Measurements from ENCODE around the gene TEX14. TPM values are rescaled to one million over a fixed set of nuclear protein-coding genes. Genes with fewer than 3 reads are reported as not detected.
"Not testable (repeated sequence)": the region's sequence is repeated elsewhere in the genome, so short reads cannot be mapped to it uniquely, and the experiment has no call there.

TEX14 gene
- total and polyA plus RNA-seq, 8 donors, result 0.47 to 2.1 (median 1.3) TPM

DNA sequence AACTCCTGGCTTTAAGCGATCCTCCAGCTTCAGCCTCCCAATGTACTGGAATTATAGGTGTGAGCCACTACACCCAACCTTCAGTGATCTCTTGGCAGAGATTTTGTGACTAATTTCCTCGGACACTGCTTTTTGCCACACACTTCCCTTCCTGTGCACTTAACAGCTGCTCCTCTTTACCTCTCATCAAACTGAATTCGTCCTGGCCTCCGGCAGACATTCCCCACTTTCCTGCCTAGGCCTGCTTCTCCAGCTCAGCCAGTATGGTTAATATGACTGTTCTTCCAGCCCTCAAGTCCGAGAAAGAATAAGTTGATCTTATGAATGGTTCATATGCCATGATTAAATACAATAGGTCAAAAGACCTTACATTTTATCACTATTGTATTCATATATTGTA lies 108.4 kb downstream of the TEX14 start:
- H3K4me3 ChIP-seq, result no peak overlapping the region
- TF ChIP-seq, protein P1, sequence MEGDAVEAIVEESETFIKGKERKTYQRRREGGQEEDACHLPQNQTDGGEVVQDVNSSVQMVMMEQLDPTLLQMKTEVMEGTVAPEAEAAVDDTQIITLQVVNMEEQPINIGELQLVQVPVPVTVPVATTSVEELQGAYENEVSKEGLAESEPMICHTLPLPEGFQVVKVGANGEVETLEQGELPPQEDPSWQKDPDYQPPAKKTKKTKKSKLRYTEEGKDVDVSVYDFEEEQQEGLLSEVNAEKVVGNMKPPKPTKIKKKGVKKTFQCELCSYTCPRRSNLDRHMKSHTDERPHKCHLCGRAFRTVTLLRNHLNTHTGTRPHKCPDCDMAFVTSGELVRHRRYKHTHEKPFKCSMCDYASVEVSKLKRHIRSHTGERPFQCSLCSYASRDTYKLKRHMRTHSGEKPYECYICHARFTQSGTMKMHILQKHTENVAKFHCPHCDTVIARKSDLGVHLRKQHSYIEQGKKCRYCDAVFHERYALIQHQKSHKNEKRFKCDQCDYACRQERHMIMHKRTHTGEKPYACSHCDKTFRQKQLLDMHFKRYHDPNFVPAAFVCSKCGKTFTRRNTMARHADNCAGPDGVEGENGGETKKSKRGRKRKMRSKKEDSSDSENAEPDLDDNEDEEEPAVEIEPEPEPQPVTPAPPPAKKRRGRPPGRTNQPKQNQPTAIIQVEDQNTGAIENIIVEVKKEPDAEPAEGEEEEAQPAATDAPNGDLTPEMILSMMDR (IDR thresholded peaks at IDR 0.05), result no peak
- no peak for DNase-seq
- no peaks in the 10 kb centered on the region for H3K9me3 ChIP-seq
- no peaks in the 10 kb centered on the region for H3K36me3 ChIP-seq
- no peaks in the 10 kb centered on the region for H3K4me1 ChIP-seq
- H3K27ac ChIP-seq, result no peak overlapping the region
- ATAC-seq, result no peak
- H3K27me3 ChIP-seq, result no peaks in the 10 kb centered on the region
- intact Hi-C loops (cut with DNase I), result loop anchor here in 1 of 2 donors (10.0 kb wide), 1 partner anchor 421 kb away; no protein-coding TSS in a partner anchor

DNA sequence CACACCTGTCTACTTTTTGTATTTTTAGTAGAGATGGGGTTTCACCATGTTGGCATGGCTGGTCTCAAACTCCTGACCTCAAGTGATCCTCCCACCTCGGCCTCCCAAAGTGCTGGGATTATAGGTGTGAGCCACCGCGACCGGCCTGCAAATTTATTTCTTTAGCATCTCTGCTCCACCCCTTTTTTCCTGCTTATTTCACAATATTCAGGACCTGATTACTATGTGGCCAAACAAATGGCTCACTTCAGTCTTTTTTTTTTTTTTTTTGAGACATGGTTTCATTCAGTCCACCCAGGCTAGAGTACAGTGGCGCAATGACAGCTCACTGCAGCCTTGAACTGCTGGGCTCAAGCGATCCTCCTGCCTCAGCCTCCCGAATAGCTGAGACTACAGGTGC lies 109.1 kb downstream of the TEX14 start:
- H3K9me3 ChIP-seq, H3K4me3 ChIP-seq, H3K27me3 ChIP-seq, H3K27ac ChIP-seq, H3K4me1 ChIP-seq, H3K36me3 ChIP-seq, DNase-seq, ATAC-seq: not testable (repeated sequence)
- intact Hi-C loops (cut with DNase I), result loop anchor here in 1 of 2 donors (10.0 kb wide), 1 partner anchor 422 kb away; no protein-coding TSS in a partner anchor

DNA sequence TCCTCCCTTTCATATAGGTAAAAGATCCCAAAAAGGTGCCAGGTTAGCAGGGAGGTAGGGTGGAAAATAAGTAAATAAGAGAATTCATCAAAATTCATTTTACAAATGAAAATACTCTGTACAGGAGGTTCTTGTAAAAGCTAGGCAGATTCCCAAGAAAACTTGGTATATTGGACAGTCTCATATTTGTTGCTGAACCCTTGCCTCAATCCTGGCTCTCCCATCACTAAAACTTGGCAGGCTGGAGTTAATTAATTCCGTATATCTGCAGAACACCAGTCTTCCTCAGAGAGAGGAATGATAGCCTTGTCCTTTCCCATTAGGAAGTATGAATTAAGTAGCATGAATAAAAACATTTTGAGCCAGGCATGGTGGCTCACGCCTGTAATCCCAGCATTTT lies 111.2 kb downstream of the TEX14 start:
- no peak overlapping the region for H3K4me3 ChIP-seq
- H3K27me3 ChIP-seq, result no peaks in the 10 kb centered on the region
- H3K4me1 ChIP-seq, result no peaks in the 10 kb centered on the region
- intact Hi-C loops (cut with DNase I), result loop anchor here in 1 of 2 donors (10.0 kb wide), 1 partner anchor 424 kb away; no protein-coding TSS in a partner anchor
- no peak overlapping the region for H3K27ac ChIP-seq
- ATAC-seq (no peak), DNase-seq (no peak)
- H3K9me3 ChIP-seq, result no peaks in the 10 kb centered on the region
- TF ChIP-seq, protein P1 (IDR thresholded peaks at IDR 0.05), result no peak
- H3K36me3 ChIP-seq, result no peaks in the 10 kb centered on the region

DNA sequence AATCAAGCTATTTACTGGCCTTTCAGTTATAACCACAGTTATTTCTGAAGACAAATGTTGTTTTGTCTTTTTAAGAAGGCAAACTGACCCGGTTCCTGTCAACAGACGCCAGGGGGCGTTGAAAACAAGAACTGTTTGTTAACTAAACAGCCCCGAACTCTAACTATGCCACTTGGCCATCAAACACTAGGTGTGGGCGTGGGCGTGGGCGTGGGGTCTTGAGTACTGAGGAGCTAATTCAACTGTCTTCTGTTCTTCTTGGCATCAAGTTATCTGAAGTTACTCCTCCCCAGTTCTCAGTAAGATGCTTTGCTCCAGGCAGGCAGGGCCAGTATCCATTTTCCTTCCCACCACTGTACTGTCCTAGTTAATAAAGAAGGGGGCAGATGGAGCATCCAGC lies 114.1 kb downstream of the TEX14 start:
- ATAC-seq (no peak), DNase-seq (peak in 2 of 4 donors; percentile 36 to 43)
- Histone ChIP-seq H3K9me3 (no peaks in the 10 kb centered on the region), H3K27ac (no peak overlapping the region), H3K4me1 (no peaks in the 10 kb centered on the region), H3K27me3 (no peaks in the 10 kb centered on the region), H3K36me3 (no peaks in the 10 kb centered on the region), H3K4me3 (no peak overlapping the region)
- intact Hi-C loops (cut with DNase I), result no loop called here
- TF ChIP-seq, protein P1 (IDR thresholded peaks at IDR 0.05), result peak; percentile 39 to 66

DNA sequence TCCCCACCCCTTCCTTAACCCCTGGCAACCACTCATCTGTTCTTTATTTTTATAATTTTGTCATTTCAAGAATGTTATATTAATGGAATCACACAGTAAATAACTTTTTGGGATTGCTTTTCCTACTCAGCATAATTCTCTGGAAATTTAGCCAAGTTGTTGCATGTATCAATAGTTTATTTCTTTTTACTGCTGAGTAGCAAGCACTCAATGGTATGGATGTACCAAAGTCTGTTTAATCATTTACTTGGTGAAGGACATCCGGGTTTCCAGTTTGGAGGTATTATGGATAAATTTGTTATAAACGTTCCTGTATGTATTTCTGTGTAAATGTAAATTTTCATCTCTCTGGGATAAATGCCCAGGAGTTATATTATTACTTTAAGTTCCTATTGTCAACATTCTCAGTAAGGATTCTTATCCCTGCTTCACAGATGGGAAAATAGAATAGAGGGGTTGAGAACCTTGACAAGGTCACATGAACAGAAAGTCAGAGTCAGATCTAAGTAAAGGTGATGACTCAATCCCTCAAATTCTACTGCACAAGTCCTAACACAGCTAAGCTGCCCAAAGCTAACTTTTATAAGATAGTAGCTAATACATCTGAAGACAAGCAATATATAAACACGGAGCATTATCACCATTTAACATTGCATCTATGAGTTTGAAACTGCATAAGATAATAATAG lies 115.0 kb downstream of the TEX14 start:
- ATAC-seq (no peak), DNase-seq (no peak)
- Histone ChIP-seq H3K4me1 (no peaks in the 10 kb centered on the region), H3K27ac (no peak overlapping the region), H3K27me3 (no peaks in the 10 kb centered on the region), H3K36me3 (no peaks in the 10 kb centered on the region), H3K9me3 (no peaks in the 10 kb centered on the region), H3K4me3 (no peak overlapping the region)
- TF ChIP-seq, protein P1 (IDR thresholded peaks at IDR 0.05), result no peak
- intact Hi-C loops (cut with DNase I), result no loop called here

DNA sequence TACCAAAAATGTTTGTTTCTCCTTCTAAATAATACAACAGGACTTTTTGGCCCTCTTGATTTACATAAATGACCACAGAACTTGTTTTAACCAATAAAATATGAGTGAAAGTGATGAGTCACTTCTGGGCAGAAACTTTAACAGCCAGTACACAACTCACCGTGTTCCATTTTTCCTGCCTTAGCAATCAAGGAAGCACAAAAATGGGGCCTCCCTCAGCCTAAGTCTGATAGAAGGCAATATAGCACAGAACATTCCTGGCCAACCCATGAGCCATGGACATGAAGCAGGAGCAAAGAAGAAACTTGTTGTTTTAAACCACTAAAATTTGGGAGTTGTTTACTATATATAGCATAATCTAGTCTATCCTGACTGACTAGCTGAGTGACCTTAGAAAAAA lies 116.3 kb downstream of the TEX14 start:
- Histone ChIP-seq H3K4me1 (no peaks in the 10 kb centered on the region), H3K27me3 (no peaks in the 10 kb centered on the region), H3K27ac (no peak overlapping the region), H3K36me3 (no peaks in the 10 kb centered on the region), H3K4me3 (no peak overlapping the region), H3K9me3 (no peaks in the 10 kb centered on the region)
- intact Hi-C loops (cut with DNase I), result no loop called here
- no peak for ATAC-seq
- no peak for DNase-seq
- TF ChIP-seq, protein P1 (IDR thresholded peaks at IDR 0.05), result no peak
